H9 (cell line): ENCODE measurements around the gene GRB10. TPM values are rescaled to one million over a fixed set of nuclear protein-coding genes. Genes with fewer than 3 reads are reported as not detected.

Experiments used
- DNase-seq: peaks from one replicate; pipeline ENCODE4 v3.0.0-alpha.2; 2017
- H2AFZ ChIP-seq: one replicate; pipeline ENCODE4 v1.6.1; 2013; ENCODE audit warnings: mild to moderate bottlenecking, low read length, control low read depth, moderate library complexity
- H2AK5ac ChIP-seq: 2 replicates; pipeline ENCODE4 v1.6.1; 2013; ENCODE audit warnings: low read length, control low read depth, mixed read lengths; ENCODE audit not compliant: insufficient read length
- H2BK120ac ChIP-seq: one replicate; pipeline ENCODE4 v1.6.1; 2013; ENCODE audit warnings: low read depth, mild to moderate bottlenecking, low read length, control low read depth, inconsistent platforms; ENCODE audit not compliant: poor library complexity, severe bottlenecking
- H2BK12ac ChIP-seq: 2 replicates; pipeline ENCODE4 v1.6.1; 2013; ENCODE audit warnings: low read length, control low read depth, mixed read lengths, low read depth; ENCODE audit not compliant: insufficient read length
- H2BK15ac ChIP-seq: 2 replicates; pipeline ENCODE4 v1.6.1; 2013; ENCODE audit warnings: low read depth, low read length, control low read depth
- H2BK20ac ChIP-seq: one replicate; pipeline ENCODE4 v1.6.1; 2013; ENCODE audit warnings: low read depth, mild to moderate bottlenecking, low read length, control low read depth, inconsistent platforms; ENCODE audit not compliant: poor library complexity, severe bottlenecking
- H2BK5ac ChIP-seq: 2 replicates; pipeline ENCODE4 v1.6.1; 2013; ENCODE audit warnings: low read length, control low read depth, mixed read lengths; ENCODE audit not compliant: insufficient read length
- H3K14ac ChIP-seq: 2 replicates; pipeline ENCODE4 v1.6.1; 2013; ENCODE audit warnings: low read length, control low read depth; ENCODE audit not compliant: insufficient read depth
- H3K18ac ChIP-seq: 2 replicates; pipeline ENCODE4 v1.6.1; 2013; ENCODE audit warnings: low read depth, mild to moderate bottlenecking, mixed read lengths, low read length, control low read depth; ENCODE audit not compliant: insufficient read length
- H3K23ac ChIP-seq: 2 replicates; pipeline ENCODE4 v1.6.1; 2013; ENCODE audit warnings: low read length, control low read depth, mixed read lengths, low read depth; ENCODE audit not compliant: insufficient read length
- H3K23me2 ChIP-seq: 2 replicates; pipeline ENCODE4 v1.6.1; 2013; ENCODE audit warnings: low read depth, mild to moderate bottlenecking, mixed read lengths, low read length, control low read depth; ENCODE audit not compliant: insufficient read length, poor library complexity, severe bottlenecking
- H3K27ac ChIP-seq: 2 replicates; pipeline ENCODE4 v1.5.1; 2013; ENCODE audit warnings: low read length, control low read depth, mixed read lengths, low read depth; ENCODE audit not compliant: insufficient read length
- H3K27me3 ChIP-seq: 2 replicates; pipeline ENCODE4 v1.6.1; 2013; ENCODE audit warnings: low read length, control low read depth, inconsistent platforms; ENCODE audit not compliant: insufficient read depth
- H3K4ac ChIP-seq: 2 replicates; pipeline ENCODE4 v1.6.1; 2013; ENCODE audit warnings: low read depth, mild to moderate bottlenecking, control low read depth, inconsistent platforms, low read length, moderate library complexity
- H3K4me1 ChIP-seq: 2 replicates; pipeline ENCODE4 v1.6.1; 2013; ENCODE audit warnings: low read length, control low read depth, inconsistent platforms; ENCODE audit not compliant: insufficient read depth
- H3K4me2 ChIP-seq: 2 replicates; pipeline ENCODE4 v1.6.1; 2013; ENCODE audit warnings: low read length, control low read depth, mixed read lengths; ENCODE audit not compliant: insufficient read length, insufficient read depth
- H3K56ac ChIP-seq: 2 replicates; pipeline ENCODE4 v1.6.1; 2013; ENCODE audit warnings: low read depth, mild to moderate bottlenecking, mixed read lengths, low read length, control low read depth; ENCODE audit not compliant: insufficient read length
- H3K79me1 ChIP-seq: 2 replicates; pipeline ENCODE4 v1.6.1; 2013; ENCODE audit warnings: low read depth, mild to moderate bottlenecking, moderate library complexity, low read length, control low read depth, inconsistent platforms; ENCODE audit not compliant: insufficient read depth, poor library complexity, severe bottlenecking
- H3K79me2 ChIP-seq: 2 replicates; pipeline ENCODE4 v1.6.1; 2013; ENCODE audit warnings: low read length, control low read depth, inconsistent platforms; ENCODE audit not compliant: insufficient read depth
- H3K9ac ChIP-seq: 2 replicates; pipeline ENCODE4 v1.6.1; 2013; ENCODE audit warnings: low read length, control low read depth, mixed read lengths; ENCODE audit not compliant: insufficient read length; ENCODE audit errors: extremely low read depth
- H3K9me3 ChIP-seq: one replicate; pipeline ENCODE4 v1.6.1; 2013; ENCODE audit warnings: low read depth, low read length, inconsistent platforms; ENCODE audit not compliant: control insufficient read depth
- H3T11ph ChIP-seq: one replicate; pipeline ENCODE4 v1.6.1; 2013; ENCODE audit warnings: mild to moderate bottlenecking, low read length, control low read depth, inconsistent platforms
- H4K20me1 ChIP-seq: one replicate; pipeline ENCODE4 v1.6.1; 2013; ENCODE audit not compliant: control insufficient read depth, insufficient read length, insufficient read depth
- H4K5ac ChIP-seq: 2 replicates; pipeline ENCODE4 v1.6.1; 2013; ENCODE audit warnings: low read depth, mild to moderate bottlenecking, mixed read lengths, low read length, control low read depth; ENCODE audit not compliant: insufficient read length
- H4K8ac ChIP-seq: replicated peaks from 2 replicates; pipeline ENCODE4 v1.6.1; 2013; ENCODE audit warnings: low read length, control low read depth, mixed read lengths, low read depth; ENCODE audit not compliant: insufficient read length
- H4K91ac ChIP-seq: 2 replicates; pipeline ENCODE4 v1.6.1; 2013; ENCODE audit warnings: low read depth, mild to moderate bottlenecking, moderate library complexity, mixed read lengths, low read length, control low read depth; ENCODE audit not compliant: insufficient read length
- H3K27ac Mint-ChIP-seq, 3 experiments: 2 replicates in 2 of 3; 3 replicates in 1 of 3; pipeline ENCODE4 v1.8.0; 2020 to 2021; ENCODE audit warnings: mixed read lengths in 3 of 3, mild to moderate bottlenecking in 1 of 3, moderate library complexity in 1 of 3
- H3K27me3 Mint-ChIP-seq: 2 replicates; pipeline ENCODE4 v1.8.0; 2021; ENCODE audit warnings: low read depth, mild to moderate bottlenecking, moderate library complexity, mixed read lengths
- H3K36me3 Mint-ChIP-seq, 3 experiments: 2 replicates in 2 of 3; 3 replicates in 1 of 3; pipeline ENCODE4 v1.8.0; 2020 to 2021; ENCODE audit warnings: low read depth in 3 of 3, mixed read lengths in 3 of 3; ENCODE audit not compliant: insufficient read depth in 1 of 3
- H3K4me1 Mint-ChIP-seq, 2 experiments: 2 replicates each; pipeline ENCODE4 v1.8.0; 2020; ENCODE audit warnings: mixed read lengths in 2 of 2
- H3K4me3 Mint-ChIP-seq, 2 experiments: 2 replicates in 1 of 2; 3 replicates in 1 of 2; pipeline ENCODE4 v1.8.0; 2020 to 2021; ENCODE audit warnings: mild to moderate bottlenecking in 2 of 2, mixed read lengths in 2 of 2, moderate library complexity in 1 of 2
- H3K9me3 Mint-ChIP-seq, 2 experiments: 2 replicates in 1 of 2; 3 replicates in 1 of 2; pipeline ENCODE4 v1.8.0; 2020; ENCODE audit warnings: mild to moderate bottlenecking in 2 of 2, mixed read lengths in 2 of 2, moderate library complexity in 1 of 2
- CTCF ChIP-seq: fragments of 200-600 bp; sonication (generic); conservative IDR thresholded peaks from 3 replicates; pipeline ENCODE4 v1.8.0; 2021; ENCODE audit warnings: antibody characterized with exemption, mild to moderate bottlenecking
- WGBS: extraction: QIAGEN DNeasy Blood & Tissue Kit; methylation state at CpG from one replicate; pipeline ENCODE4 v1.1.7; 2013; ENCODE audit warnings: missing lambda C conversion rate, low lambda C conversion rate, mixed read lengths; ENCODE audit not compliant: insufficient read length; ENCODE audit errors: extremely low coverage; 5-methylcytosine and 5-hydroxymethylcytosine counted together
- total RNA-seq: library from RNA; stranded (reverse); gene quantifications from 2 replicates; pipeline ENCODE4 v1.2.1, GENCODE V29; 2021

Gene GRB10
- total RNA-seq, 1 experiment from 2014 or later = 108 TPM

GRCh38 chr7:50660040-50660829 is 122.5 kb downstream of the GRB10 start:
- Histone ChIP-seq H3K4me2 (no peak overlapping the region), H2BK12ac (no peak overlapping the region), H2AFZ (no peak overlapping the region), H2BK120ac (no peak overlapping the region), H2BK20ac (no peak overlapping the region), H4K8ac (no peak overlapping the region), H3K9me3 (no peaks in the 10 kb centered on the region), H3K14ac (no peak overlapping the region), H4K91ac (no peak overlapping the region), H2AK5ac (no peak overlapping the region), H2BK15ac (no peak overlapping the region), H3K9ac (no peak overlapping the region), H3K4ac (no peak overlapping the region), H4K20me1 (no peaks in the 10 kb centered on the region), H3K79me2 (no peaks in the 10 kb centered on the region), H4K5ac (no peak overlapping the region), H2BK5ac (no peak overlapping the region), H3T11ph (no peak overlapping the region), H3K27ac (no peak overlapping the region), H3K79me1 (no peaks in the 10 kb centered on the region), H3K27me3 (no peaks in the 10 kb centered on the region), H3K23me2 (no peaks in the 10 kb centered on the region), H3K23ac (no peak overlapping the region), H3K18ac (no peak overlapping the region), H3K4me1 (no peaks in the 10 kb centered on the region), H3K56ac (no peak overlapping the region)
- Mint-ChIP-seq H3K27ac (peak overlapping the region in 2 of 3 experiments; percentile 49 to 94; a peak in 5 of 7 replicates), H3K4me3 (no peak overlapping the region; a peak in 1 of 5 replicates), H3K36me3 (peaks cover 15 to 51% (median 32%) of the 10 kb centered on the region in 3 experiments; a peak in 6 of 7 replicates), H3K27me3 (no peaks in the 10 kb centered on the region), H3K4me1 (no peaks in the 10 kb centered on the region), H3K9me3 (no peaks in the 10 kb centered on the region)
- WGBS = no CpG with 5 or more reads among the region's 30 CpGs
- no peak for DNase-seq
- TF ChIP-seq CTCF = no peak
